H1 (cell line): ENCODE results near the gene ANGPTL4. TPM values are rescaled to one million over a fixed set of nuclear protein-coding genes. Genes with fewer than 3 reads are reported as not detected.
"Not testable (repeated sequence)": the region's sequence is repeated elsewhere in the genome, so short reads cannot be mapped to it uniquely, and the experiment has no call there.

ENCODE experiments used
- CTCF ChIA-PET: fragments of 300-600 bp; sonication (Branson Sonifier 250); formaldehyde crosslinking; loops from one replicate; lab custom pipeline; 2021; ENCODE audit not compliant: partially characterized antibody; lab: Charles Lee
- POLR2A ChIA-PET: fragments of 300-600 bp; sonication (Branson Sonifier 250); formaldehyde crosslinking; loops from one replicate; lab custom pipeline; 2021; ENCODE audit warnings: inconsistent platforms; ENCODE audit not compliant: partially characterized antibody; lab: Charles Lee
- DNase-seq, 2 experiments: peaks; one replicate each; pipeline versions ENCODE4 v3.0.0 to v3.0.0-alpha.2; 2010 to 2022; ENCODE audit warnings: low spot score in 2 of 2, low read depth in 1 of 2, mixed read lengths in 1 of 2
- FAIRE-seq: peaks from 2 replicates; lab custom pipeline; 2011; peaks lifted over from hg19 to GRCh38; lab: Jason Lieb, UNC
- H2AFZ ChIP-seq: 2 replicates; pipeline ENCODE4 v1.8.1; 2012; ENCODE audit warnings: low read length, inconsistent platforms
- H2AK5ac ChIP-seq: 2 replicates; pipeline ENCODE4 v1.6.1; 2013; ENCODE audit warnings: low read depth, low read length
- H2BK120ac ChIP-seq: replicated peaks from 2 replicates; pipeline ENCODE3; 2013; ENCODE audit warnings: low read depth, low read length, inconsistent platforms
- H2BK12ac ChIP-seq: 2 replicates; pipeline ENCODE4 v1.6.1; 2013; ENCODE audit warnings: low read depth, low read length
- H2BK15ac ChIP-seq: 2 replicates; pipeline ENCODE4 v1.6.1; 2013; ENCODE audit warnings: low read length
- H2BK20ac ChIP-seq: 2 replicates; pipeline ENCODE4 v1.6.1; 2013; ENCODE audit warnings: low read length
- H2BK5ac ChIP-seq: 2 replicates; pipeline ENCODE4 v1.6.1; 2013; ENCODE audit warnings: low read depth, low read length
- H3K14ac ChIP-seq: 2 replicates; pipeline ENCODE4 v1.6.1; 2013; ENCODE audit warnings: inconsistent platforms; ENCODE audit not compliant: insufficient read length
- H3K18ac ChIP-seq: 2 replicates; pipeline ENCODE4 v1.6.1; 2013; ENCODE audit warnings: low read length; ENCODE audit errors: extremely low read depth
- H3K23ac ChIP-seq: 2 replicates; pipeline ENCODE4 v1.6.1; 2013; ENCODE audit warnings: inconsistent platforms; ENCODE audit not compliant: insufficient read length
- H3K23me2 ChIP-seq: 2 replicates; pipeline ENCODE4 v1.6.1; 2013; ENCODE audit warnings: low read depth, low read length
- H3K27ac ChIP-seq: 2 replicates; pipeline ENCODE4 v1.6.1; 2011; ENCODE audit warnings: low read depth, low read length, inconsistent platforms
- H3K27me3 ChIP-seq, 4 experiments: replicated peaks in 1 of 4; 1 replicate in 1 of 4; 2 replicates in 3 of 4; pipeline versions ENCODE4 v1.6.1 to v1.8.1; 2011 to 2013; ENCODE audit warnings: low read length in 3 of 4, mild to moderate bottlenecking in 3 of 4, inconsistent platforms in 2 of 4, mixed read lengths in 2 of 4, moderate library complexity in 1 of 4; ENCODE audit not compliant: control insufficient read depth in 3 of 4, insufficient read depth in 3 of 4; ENCODE audit errors: extremely low read depth in 1 of 4
- H3K36me3 ChIP-seq, 4 experiments: 2 replicates each; pipeline versions ENCODE4 v1.6.1 to v1.8.1; 2011 to 2013; ENCODE audit warnings: mild to moderate bottlenecking in 4 of 4, low read length in 3 of 4, moderate library complexity in 2 of 4, control low read depth in 1 of 4, inconsistent platforms in 1 of 4; ENCODE audit not compliant: insufficient read depth in 4 of 4, control insufficient read depth in 2 of 4
- H3K4ac ChIP-seq: replicated peaks from 2 replicates; pipeline ENCODE3; 2013; ENCODE audit warnings: low read length, low read depth, mixed read lengths, inconsistent platforms; ENCODE audit not compliant: insufficient read length
- H3K4me1 ChIP-seq, 4 experiments: replicated peaks in 1 of 4; 1 replicate in 1 of 4; 2 replicates in 3 of 4; pipeline versions ENCODE4 v1.6.1 to v1.8.1; 2011 to 2013; ENCODE audit warnings: low read length in 3 of 4, inconsistent platforms in 2 of 4, mixed read lengths in 1 of 4; ENCODE audit not compliant: insufficient read depth in 4 of 4, control insufficient read depth in 3 of 4
- H3K4me2 ChIP-seq, 2 experiments: 2 replicates each; pipeline versions ENCODE4 v1.6.1 to v1.8.1; 2011 to 2013; ENCODE audit warnings: low read depth in 2 of 2, low read length in 2 of 2, control low read depth in 1 of 2, inconsistent platforms in 1 of 2, mild to moderate bottlenecking in 1 of 2; ENCODE audit not compliant: insufficient read depth in 1 of 2
- H3K4me3 ChIP-seq, 4 experiments: fragments of 200-600, 300-600 bp in 1 of 4; sonication (generic), shearing (Covaris generic), sonication (Bioruptor Twin) in 1 of 4; 2 replicates each; pipeline versions ENCODE4 v1.5.1 to v1.8.1; 2011 to 2016; ENCODE audit warnings: low read length in 4 of 4, low read depth in 3 of 4, control low read depth in 2 of 4, inconsistent platforms in 2 of 4, mild to moderate bottlenecking in 2 of 4, mixed read lengths in 1 of 4, moderate library complexity in 1 of 4; ENCODE audit not compliant: insufficient read depth in 2 of 4; ENCODE audit errors: extremely low read depth in 1 of 4
- H3K56ac ChIP-seq: replicated peaks from 2 replicates; pipeline ENCODE3; 2013; ENCODE audit warnings: low read depth, mild to moderate bottlenecking, mixed read lengths, low read length, inconsistent platforms; ENCODE audit not compliant: insufficient read length
- H3K79me1 ChIP-seq: 2 replicates; pipeline ENCODE4 v1.6.1; 2013; ENCODE audit warnings: low read depth, low read length, control low read depth
- H3K79me2 ChIP-seq, 2 experiments: 2 replicates each; pipeline versions ENCODE4 v1.6.1 to v1.8.1; 2012 to 2013; ENCODE audit warnings: low read length in 2 of 2, mild to moderate bottlenecking in 2 of 2, inconsistent platforms in 1 of 2; ENCODE audit not compliant: insufficient read depth in 2 of 2, control insufficient read depth in 1 of 2
- H3K9ac ChIP-seq, 4 experiments: replicated peaks in 1 of 4; 1 replicate in 1 of 4; 2 replicates in 3 of 4; pipeline versions ENCODE4 v1.6.1 to v1.8.1; 2011 to 2013; ENCODE audit warnings: low read depth in 3 of 4, low read length in 3 of 4, control low read depth in 2 of 4, mild to moderate bottlenecking in 2 of 4, moderate library complexity in 2 of 4, inconsistent platforms in 1 of 4; ENCODE audit errors: extremely low read depth in 1 of 4
- H3K9me3 ChIP-seq, 2 experiments: 2 replicates each; pipeline versions ENCODE4 v1.6.1 to v1.8.1; 2012 to 2013; ENCODE audit warnings: mild to moderate bottlenecking in 2 of 2, moderate library complexity in 2 of 2, control low read depth in 1 of 2, inconsistent platforms in 1 of 2, low read depth in 1 of 2, low read length in 1 of 2, mixed read lengths in 1 of 2; ENCODE audit not compliant: insufficient read depth in 2 of 2
- H4K20me1 ChIP-seq, 2 experiments: replicated peaks in 1 of 2; 2 replicates each; pipeline versions ENCODE3 to v1.8.1; 2011 to 2013; ENCODE audit warnings: inconsistent platforms in 2 of 2, low read length in 2 of 2, mild to moderate bottlenecking in 1 of 2; ENCODE audit not compliant: insufficient read depth in 2 of 2, control insufficient read depth in 1 of 2
- H4K5ac ChIP-seq: 2 replicates; pipeline ENCODE4 v1.6.1; 2013; ENCODE audit warnings: low read length, low read depth, mixed read lengths, inconsistent platforms; ENCODE audit not compliant: insufficient read length
- H4K8ac ChIP-seq: 2 replicates; pipeline ENCODE4 v1.8.0; 2013; ENCODE audit warnings: mild to moderate bottlenecking, moderate library complexity, low read length, inconsistent platforms; ENCODE audit not compliant: insufficient read depth; ENCODE audit errors: extremely low read depth
- H4K91ac ChIP-seq: replicated peaks from 2 replicates; pipeline ENCODE3; 2013; ENCODE audit warnings: low read length, mixed read lengths, inconsistent platforms; ENCODE audit not compliant: insufficient read length
- POLR2A ChIP-seq, 2 experiments: IDR thresholded peaks; 1 replicate in 1 of 2; 2 replicates in 1 of 2; pipeline ENCODE4 v1.6.1; 2011; ENCODE audit warnings: low read depth in 2 of 2, low read length in 2 of 2, mild to moderate bottlenecking in 2 of 2; ENCODE audit errors: control extremely low read depth in 1 of 2
- WGBS, 2 experiments: shearing (Covaris generic) in 1 of 2; methylation state at CpG; one replicate each; pipeline versions ENCODE4 v1.1.6 to v1.1.7; 2013 to 2015; ENCODE audit warnings: low lambda C conversion rate in 2 of 2, mixed read lengths in 2 of 2, inconsistent platforms in 1 of 2, low coverage in 1 of 2, missing lambda C conversion rate in 1 of 2; ENCODE audit not compliant: insufficient replicate concordance in 2 of 2, insufficient coverage in 1 of 2, insufficient read length in 1 of 2; ENCODE audit errors: extremely low coverage in 1 of 2, missing lambda C conversion rate in 1 of 2; 5-methylcytosine and 5-hydroxymethylcytosine counted together
- polyA plus RNA-seq, 7 experiments: library from polyadenylated mRNA; depleted of rRNA in 3 of 7; stranded (reverse) in 5 of 7; unstranded in 2 of 7; fragments of >200 nt in 5 of 7; fragments of 200-250 nt in 2 of 7; gene quantifications; 1 replicate in 5 of 7; 2 replicates in 1 of 7; 4 replicates in 1 of 7; pipeline versions ENCODE4 v1.2.1 to v1.2.3, GENCODE V29; 2011 to 2013; ENCODE audit warnings: missing spikeins in 2 of 7, mixed read lengths in 2 of 7
- total RNA-seq: library from RNA; stranded (reverse); fragmentation: NEBNext Ultra II Directional; extraction: Animal tissue kit (Norgen Biotek cat#: 25700); gene quantifications from 2 replicates; pipeline ENCODE4 v1.2.1, GENCODE V29; 2021

ANGPTL4 gene
- total and polyA plus RNA-seq, 2 of the 8 experiments (the other 6 are each of a cell fraction or from before 2014, with no cell fraction given): 2.3 to 6.5 TPM

DNA sequence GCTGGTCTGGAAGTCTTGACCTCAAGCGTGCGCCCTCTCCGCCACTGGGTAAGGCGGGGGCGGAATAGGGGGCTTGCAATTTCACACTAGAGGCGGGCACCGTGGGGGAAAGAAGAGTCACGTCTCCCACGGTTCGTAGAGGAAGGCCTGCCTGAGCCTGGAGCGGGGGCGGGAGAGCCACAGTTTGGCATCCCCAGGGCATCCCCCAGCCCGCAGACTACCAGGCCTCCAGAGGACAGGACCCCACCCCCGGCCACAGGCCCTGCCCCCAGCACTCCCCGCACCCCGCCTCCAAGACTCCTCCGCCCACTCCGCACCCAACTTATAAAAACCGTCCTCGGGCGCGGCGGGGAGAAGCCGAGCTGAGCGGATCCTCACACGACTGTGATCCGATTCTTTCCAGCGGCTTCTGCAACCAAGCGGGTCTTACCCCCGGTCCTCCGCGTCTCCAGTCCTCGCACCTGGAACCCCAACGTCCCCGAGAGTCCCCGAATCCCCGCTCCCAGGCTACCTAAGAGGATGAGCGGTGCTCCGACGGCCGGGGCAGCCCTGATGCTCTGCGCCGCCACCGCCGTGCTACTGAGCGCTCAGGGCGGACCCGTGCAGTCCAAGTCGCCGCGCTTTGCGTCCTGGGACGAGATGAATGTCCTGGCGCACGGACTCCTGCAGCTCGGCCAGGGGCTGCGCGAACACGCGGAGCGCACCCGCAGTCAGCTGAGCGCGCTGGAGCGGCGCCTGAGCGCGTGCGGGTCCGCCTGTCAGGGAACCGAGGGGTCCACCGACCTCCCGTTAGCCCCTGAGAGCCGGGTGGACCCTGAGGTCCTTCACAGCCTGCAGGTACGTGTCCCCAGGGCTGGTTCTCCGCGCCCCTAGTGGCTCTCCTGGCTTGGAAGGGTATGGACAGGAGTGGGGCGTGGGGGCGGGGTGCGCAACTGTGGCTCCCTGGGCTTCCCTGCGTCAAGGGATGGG, at the start of gene ANGPTL4 (continued):
- peak in 1 of 2 experiments; percentile 65; a peak in 2 of 3 replicates for TF ChIP-seq POLR2A (IDR thresholded peaks at IDR 0.05; ENCODE audit: control extremely low read depth in 1 of 2, low read depth in 2 of 2, low read length in 2 of 2)

DNA sequence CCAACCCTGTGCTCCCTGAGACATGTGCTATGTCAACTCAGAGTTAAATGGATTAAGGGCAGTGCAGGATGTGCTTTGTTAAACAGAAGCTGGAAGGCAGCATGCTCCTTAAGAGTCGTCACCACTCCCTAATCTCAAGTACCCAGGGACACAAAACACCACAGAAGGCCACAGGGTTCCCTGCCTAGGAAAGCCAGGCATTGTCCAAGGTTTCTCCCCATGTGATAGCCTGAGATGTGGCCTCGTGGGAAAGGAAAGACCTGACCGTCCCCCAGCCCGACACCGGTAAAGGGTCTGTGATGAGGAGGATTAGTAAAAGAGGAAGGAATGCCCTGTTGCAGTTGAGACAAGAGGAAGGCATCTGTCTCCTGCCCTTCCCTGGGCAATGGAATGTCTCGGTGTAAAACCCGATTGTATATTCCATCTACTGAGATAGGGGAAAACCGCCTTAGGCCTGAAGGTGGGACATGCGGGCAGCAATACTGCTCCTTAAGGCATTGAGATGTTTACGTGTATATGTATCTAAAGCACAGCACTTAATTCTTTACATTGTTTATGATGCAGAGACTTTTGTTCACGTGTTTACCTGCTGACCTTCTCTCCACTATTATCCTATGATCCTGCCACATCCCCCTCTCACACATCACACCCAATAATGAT, 48.8 kb upstream of the ANGPTL4 start:
- not testable (repeated sequence) for H2AFZ ChIP-seq, H4K8ac ChIP-seq, H3K4ac ChIP-seq, H4K91ac ChIP-seq, FAIRE-seq, H2BK15ac ChIP-seq, DNase-seq, H3K56ac ChIP-seq, H2BK5ac ChIP-seq, H3K18ac ChIP-seq, H2BK20ac ChIP-seq, H3K23ac ChIP-seq, H3K4me3 ChIP-seq, H4K5ac ChIP-seq, H3K4me2 ChIP-seq, H2BK12ac ChIP-seq, H3K9ac ChIP-seq, H2AK5ac ChIP-seq, H2BK120ac ChIP-seq, H3K27ac ChIP-seq, H3K79me1 ChIP-seq, H3K9me3 ChIP-seq, H3K23me2 ChIP-seq, H3K79me2 ChIP-seq, H3K4me1 ChIP-seq, H4K20me1 ChIP-seq, H3K14ac ChIP-seq, H3K27me3 ChIP-seq
- ChIA-PET CTCF (interaction anchor here (1.4 kb wide), 1 partner anchor 46 kb away, joined by 3 read pairs; no protein-coding TSS in a partner anchor), POLR2A (interaction anchor here (25.3 kb wide), 1 partner anchor 14 kb away, joined by 583 read pairs; the partner anchor contains the start of genes NDUFA7 and RPS28)
- H3K36me3 ChIP-seq: peaks cover 4 to 28% (median 12%) of the 10 kb centered on the region in 4 experiments
- WGBS, 2 experiments: 95% methylated on average over 11 of the region's 11 CpGs; no CpG with 5 or more reads in 1 of the 2 experiments
